Body of pancreas (tissue), 4 donors: ENCODE measurements around the gene ACVR1C.

ENCODE experiments used
- POLR2A ChIP-seq, 3 donors: fragments of 450-650 bp; IDR thresholded peaks; one replicate each; pipeline ENCODE4 v1.6.1; 2016; ENCODE audit warnings: antibody characterized with exemption in 3 of 3, mild to moderate bottlenecking in 2 of 3
- TF ChIP-seq, protein P1 (sequence below), 7 experiments: fragments of 450-650 bp in 4 of 7; fragments of 200-600 bp in 3 of 7; sonication (generic) in 3 of 7; IDR thresholded peaks; one replicate each; pipeline ENCODE4 v1.5.1; 2016 to 2019; ENCODE audit warnings: antibody characterized with exemption in 7 of 7

DNA sequence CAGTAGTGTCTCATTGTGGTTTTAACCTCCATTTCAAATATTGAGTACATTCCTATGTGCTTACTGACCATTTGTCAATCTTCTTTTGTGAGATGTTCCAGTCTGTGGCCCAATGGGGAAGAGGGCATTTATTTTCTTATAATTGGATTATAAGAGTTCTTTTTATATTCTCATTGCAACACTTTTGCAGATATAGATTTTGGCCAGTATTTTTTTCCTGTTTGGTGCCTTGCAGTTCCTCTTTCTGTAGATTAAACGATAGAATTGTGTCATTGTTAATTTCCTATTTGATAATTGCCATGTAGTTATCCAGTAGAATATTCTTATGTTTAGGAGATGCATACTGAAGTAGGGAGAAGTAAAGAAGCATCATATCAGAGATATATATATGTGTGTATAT is 128.3 kb downstream of the ACVR1C start:
- TF ChIP-seq, protein P1, sequence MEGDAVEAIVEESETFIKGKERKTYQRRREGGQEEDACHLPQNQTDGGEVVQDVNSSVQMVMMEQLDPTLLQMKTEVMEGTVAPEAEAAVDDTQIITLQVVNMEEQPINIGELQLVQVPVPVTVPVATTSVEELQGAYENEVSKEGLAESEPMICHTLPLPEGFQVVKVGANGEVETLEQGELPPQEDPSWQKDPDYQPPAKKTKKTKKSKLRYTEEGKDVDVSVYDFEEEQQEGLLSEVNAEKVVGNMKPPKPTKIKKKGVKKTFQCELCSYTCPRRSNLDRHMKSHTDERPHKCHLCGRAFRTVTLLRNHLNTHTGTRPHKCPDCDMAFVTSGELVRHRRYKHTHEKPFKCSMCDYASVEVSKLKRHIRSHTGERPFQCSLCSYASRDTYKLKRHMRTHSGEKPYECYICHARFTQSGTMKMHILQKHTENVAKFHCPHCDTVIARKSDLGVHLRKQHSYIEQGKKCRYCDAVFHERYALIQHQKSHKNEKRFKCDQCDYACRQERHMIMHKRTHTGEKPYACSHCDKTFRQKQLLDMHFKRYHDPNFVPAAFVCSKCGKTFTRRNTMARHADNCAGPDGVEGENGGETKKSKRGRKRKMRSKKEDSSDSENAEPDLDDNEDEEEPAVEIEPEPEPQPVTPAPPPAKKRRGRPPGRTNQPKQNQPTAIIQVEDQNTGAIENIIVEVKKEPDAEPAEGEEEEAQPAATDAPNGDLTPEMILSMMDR (IDR thresholded peaks at IDR 0.05): no peak
- no peak for TF ChIP-seq POLR2A (IDR thresholded peaks at IDR 0.05)
